ENCODE measurements around the gene TMPRSS4.

- no peak for TF ChIP-seq CTCF (IDR thresholded peaks at IDR 0.05; ENCODE audit: low read depth, low read length)
- TF ChIP-seq EZH2phosphoT487 (IDR thresholded peaks at IDR 0.05; ENCODE audit: low read depth): no peak
Observed at GRCh38 chr11:118028626-118029025, 48.3 kb upstream of the TMPRSS4 start.

Data from OCI-LY3 (cell line).